Mesendoderm (in vitro differentiated cells): ENCODE measurements around the gene IL16.
"Not testable (repeated sequence)": the region's sequence is repeated elsewhere in the genome, so short reads cannot be mapped to it uniquely, and the experiment has no call there.

ENCODE experiments used
- DNase-seq: peaks from one replicate; pipeline ENCODE4 v3.0.0; 2013
- H2AK5ac ChIP-seq: 2 replicates; pipeline ENCODE4 v1.6.1; 2013; ENCODE audit warnings: low read length, inconsistent platforms
- H2BK120ac ChIP-seq: 2 replicates; pipeline ENCODE4 v1.6.1; 2013; ENCODE audit warnings: low read depth, mild to moderate bottlenecking, low read length, moderate library complexity, mixed read lengths
- H2BK15ac ChIP-seq: replicated peaks from 2 replicates; pipeline ENCODE4 v1.6.1; 2013; ENCODE audit warnings: low read depth, mild to moderate bottlenecking, moderate library complexity
- H2BK5ac ChIP-seq: 2 replicates; pipeline ENCODE4 v1.6.1; 2013; ENCODE audit warnings: low read length, inconsistent platforms
- H3K18ac ChIP-seq: 2 replicates; pipeline ENCODE4 v1.6.1; 2013; ENCODE audit warnings: mild to moderate bottlenecking, low read length, mixed read lengths
- H3K23ac ChIP-seq: one replicate; pipeline ENCODE4 v1.6.1; 2013; ENCODE audit warnings: low read length
- H3K27ac ChIP-seq: 2 replicates; pipeline ENCODE4 v1.5.1; 2013; ENCODE audit warnings: low read depth, mild to moderate bottlenecking, inconsistent platforms, low read length, moderate library complexity
- H3K27me3 ChIP-seq: 2 replicates; pipeline ENCODE4 v1.6.1; 2013; ENCODE audit warnings: low read length, control low read depth, mild to moderate bottlenecking, inconsistent platforms; ENCODE audit not compliant: insufficient read depth, poor library complexity
- H3K36me3 ChIP-seq: 2 replicates; pipeline ENCODE4 v1.6.1; 2013; ENCODE audit warnings: low read length, inconsistent platforms; ENCODE audit not compliant: control insufficient read depth, insufficient read depth
- H3K4ac ChIP-seq: one replicate; pipeline ENCODE4 v1.6.1; 2013; ENCODE audit warnings: low read depth, mild to moderate bottlenecking, low read length, moderate library complexity
- H3K4me1 ChIP-seq: 2 replicates; pipeline ENCODE4 v1.6.1; 2013; ENCODE audit warnings: low read depth, low read length, inconsistent platforms; ENCODE audit not compliant: control insufficient read depth
- H3K4me2 ChIP-seq: 2 replicates; pipeline ENCODE4 v1.6.1; 2013; ENCODE audit warnings: low read length
- H3K4me3 ChIP-seq: 2 replicates; pipeline ENCODE4 v1.5.1; 2013; ENCODE audit warnings: mild to moderate bottlenecking, low read length
- H3K56ac ChIP-seq: one replicate; pipeline ENCODE4 v1.6.1; 2013; ENCODE audit warnings: low read length
- H3K79me1 ChIP-seq: 2 replicates; pipeline ENCODE4 v1.6.1; 2013; ENCODE audit warnings: low read length, inconsistent platforms
- H3K79me2 ChIP-seq: 2 replicates; pipeline ENCODE4 v1.6.1; 2013; ENCODE audit warnings: mild to moderate bottlenecking, low read length; ENCODE audit not compliant: control insufficient read depth, insufficient read depth
- H3K9ac ChIP-seq: 2 replicates; pipeline ENCODE4 v1.6.1; 2013; ENCODE audit warnings: low read length, inconsistent platforms
- H4K5ac ChIP-seq: one replicate; pipeline ENCODE4 v1.6.1; 2013; ENCODE audit warnings: low read length
- H4K8ac ChIP-seq: one replicate; pipeline ENCODE4 v1.6.1; 2013; ENCODE audit warnings: low read depth, mild to moderate bottlenecking, control low read depth, low read length, moderate library complexity
- WGBS: extraction: QIAGEN DNeasy Blood & Tissue Kit; methylation state at CpG from one replicate; pipeline ENCODE4 v1.1.7; 2013; ENCODE audit warnings: low lambda C conversion rate, missing lambda C conversion rate; ENCODE audit not compliant: insufficient coverage; ENCODE audit errors: extremely low coverage; 5-methylcytosine and 5-hydroxymethylcytosine counted together

IL16 gene

DNA sequence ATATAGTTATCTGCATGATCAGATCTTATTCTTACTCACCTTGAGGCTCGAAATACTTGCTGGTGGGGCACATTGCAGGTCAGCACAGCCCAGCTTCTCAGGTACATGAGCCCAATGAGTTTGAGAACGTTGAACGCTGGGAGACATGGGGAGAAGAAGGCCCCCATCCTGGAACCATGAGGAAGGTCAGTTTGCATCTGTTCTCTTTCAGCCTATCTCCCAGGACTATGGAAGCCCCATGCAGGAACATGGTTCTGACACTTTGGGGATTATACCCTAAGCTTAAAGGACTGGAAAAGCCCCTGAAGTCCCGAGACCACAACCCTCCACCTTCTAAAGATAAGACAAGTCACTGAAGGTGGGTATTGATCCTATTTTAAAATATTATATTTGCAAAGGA lies 144.7 kb downstream of the IL16 start:
- H3K4me3 ChIP-seq: no peak overlapping the region
- no peaks in the 10 kb centered on the region for H3K36me3 ChIP-seq
- no peak overlapping the region for H3K23ac ChIP-seq
- no peaks in the 10 kb centered on the region for H3K79me2 ChIP-seq
- no peak overlapping the region for H4K8ac ChIP-seq
- H3K79me1 ChIP-seq: no peaks in the 10 kb centered on the region
- H2BK15ac ChIP-seq: no peak overlapping the region
- H4K5ac ChIP-seq: no peak overlapping the region
- no peak overlapping the region for H3K56ac ChIP-seq
- no peak overlapping the region for H2BK120ac ChIP-seq
- H3K18ac ChIP-seq: no peak overlapping the region
- H3K4ac ChIP-seq: no peak overlapping the region
- no peaks in the 10 kb centered on the region for H3K27me3 ChIP-seq
- no peak overlapping the region for H3K27ac ChIP-seq
- H2AK5ac ChIP-seq: no peak overlapping the region
- no peak for DNase-seq
- no CpG with 5 or more reads among the region's 4 CpGs for WGBS
- H3K9ac ChIP-seq: no peak overlapping the region
- H3K4me2 ChIP-seq: no peak overlapping the region
- no peaks in the 10 kb centered on the region for H3K4me1 ChIP-seq
- H2BK5ac ChIP-seq: no peak overlapping the region

DNA sequence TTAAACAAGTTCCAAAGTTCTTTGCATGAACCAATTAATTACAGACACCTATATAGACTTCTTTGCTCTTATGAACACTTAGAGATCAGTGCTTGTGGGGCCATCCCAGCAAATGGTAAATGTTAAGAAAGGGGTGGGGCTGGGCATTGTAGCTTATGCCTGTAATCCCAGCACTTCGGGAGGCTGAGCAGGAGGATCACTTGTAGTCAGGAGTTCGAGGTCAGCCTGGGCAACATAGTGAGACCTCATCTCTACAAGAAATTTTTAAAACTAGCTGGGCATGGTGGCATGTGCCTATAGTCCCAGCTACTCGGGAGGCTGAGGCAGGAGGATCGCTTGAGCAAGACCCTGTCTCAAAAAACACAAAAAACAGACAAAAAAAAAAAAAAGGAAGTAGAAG lies 146.7 kb downstream of the IL16 start:
- no peak overlapping the region for H2BK5ac ChIP-seq

DNA sequence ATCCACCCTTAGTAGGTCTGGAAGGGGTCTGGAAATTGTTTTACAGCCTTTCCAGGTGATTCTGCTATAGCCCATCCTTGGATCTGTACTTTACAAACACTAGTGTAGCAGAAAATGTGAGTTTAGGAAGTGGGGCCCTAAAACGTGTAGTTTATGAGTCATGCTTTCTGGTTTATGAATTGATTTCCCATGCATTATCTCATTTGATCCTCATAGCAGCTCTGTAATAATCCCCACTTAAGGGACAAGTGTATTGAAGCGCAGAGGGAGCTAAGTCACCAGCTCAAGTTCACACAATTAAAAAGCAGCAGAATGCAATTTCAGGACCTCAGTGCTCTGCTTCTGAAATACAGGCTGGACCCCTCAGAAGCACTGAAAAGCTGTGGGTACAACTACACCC lies 149.9 kb downstream of the IL16 start:
- no peak overlapping the region for H3K56ac ChIP-seq
- no peak overlapping the region for H2BK15ac ChIP-seq
- H3K9ac ChIP-seq: no peak overlapping the region
- no peaks in the 10 kb centered on the region for H3K4me1 ChIP-seq
- H3K36me3 ChIP-seq: no peaks in the 10 kb centered on the region
- H2BK120ac ChIP-seq: no peak overlapping the region
- H4K8ac ChIP-seq: no peak overlapping the region
- H3K27ac ChIP-seq: no peak overlapping the region
- H3K79me1 ChIP-seq: no peaks in the 10 kb centered on the region
- DNase-seq: no peak
- H3K23ac ChIP-seq: no peak overlapping the region
- no peak overlapping the region for H2BK5ac ChIP-seq
- no peaks in the 10 kb centered on the region for H3K79me2 ChIP-seq
- no CpG with 5 or more reads among the region's 2 CpGs for WGBS
- no peak overlapping the region for H3K4me2 ChIP-seq
- no peak overlapping the region for H2AK5ac ChIP-seq
- no peak overlapping the region for H4K5ac ChIP-seq
- no peaks in the 10 kb centered on the region for H3K27me3 ChIP-seq
- no peak overlapping the region for H3K18ac ChIP-seq
- H3K4me3 ChIP-seq: no peak overlapping the region
- no peak overlapping the region for H3K4ac ChIP-seq

More for the DNA sequence above, 146.7 kb downstream of the IL16 start:
- Histone ChIP-seq H4K5ac (no peak overlapping the region), H3K27ac (no peak overlapping the region), H3K4me3 (no peak overlapping the region), H3K27me3 (no peaks in the 10 kb centered on the region), H3K79me1 (no peaks in the 10 kb centered on the region), H2BK15ac (no peak overlapping the region), H3K9ac (no peak overlapping the region), H3K4me1 (no peaks in the 10 kb centered on the region), H3K18ac (no peak overlapping the region), H3K23ac (no peak overlapping the region), H4K8ac (no peak overlapping the region), H2AK5ac (no peak overlapping the region), H3K36me3 (no peaks in the 10 kb centered on the region), H3K79me2 (no peaks in the 10 kb centered on the region), H3K4me2 (no peak overlapping the region), H2BK120ac (no peak overlapping the region), H3K4ac (no peak overlapping the region), H3K56ac (no peak overlapping the region)
- DNase-seq: no peak
- no CpG with 5 or more reads among the region's 4 CpGs for WGBS

DNA sequence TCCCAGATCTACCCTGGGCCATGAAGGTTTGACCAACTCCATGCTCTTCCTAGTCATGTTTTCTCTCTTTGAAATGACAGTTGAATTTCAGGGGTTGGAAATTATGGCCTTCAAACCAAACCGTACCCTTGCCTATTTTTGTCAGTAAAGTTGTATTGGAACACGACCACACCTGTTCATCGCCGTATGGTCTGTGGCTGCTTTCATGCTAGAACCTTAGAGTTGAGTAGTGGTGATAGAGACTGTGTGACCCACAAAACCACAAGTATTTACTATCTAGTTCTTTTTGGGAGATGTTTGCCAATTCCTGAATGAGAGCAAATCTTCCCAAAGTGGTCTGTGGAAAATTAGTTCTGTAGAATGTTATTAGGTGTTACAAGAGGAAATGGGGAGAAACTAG lies 151.2 kb downstream of the IL16 start:
- Histone ChIP-seq H3K4me3 (no peak overlapping the region), H3K4me1 (no peaks in the 10 kb centered on the region), H3K4ac (no peak overlapping the region), H4K5ac (no peak overlapping the region), H3K4me2 (no peak overlapping the region), H3K36me3 (no peaks in the 10 kb centered on the region), H3K79me2 (no peaks in the 10 kb centered on the region), H2BK5ac (no peak overlapping the region), H3K27ac (no peak overlapping the region), H3K23ac (no peak overlapping the region), H4K8ac (no peak overlapping the region), H2BK15ac (no peak overlapping the region), H2AK5ac (no peak overlapping the region), H3K79me1 (no peaks in the 10 kb centered on the region), H2BK120ac (no peak overlapping the region), H3K56ac (no peak overlapping the region), H3K27me3 (no peaks in the 10 kb centered on the region), H3K9ac (no peak overlapping the region), H3K18ac (no peak overlapping the region)
- no CpG with 5 or more reads among the region's 4 CpGs for WGBS
- DNase-seq: no peak

DNA sequence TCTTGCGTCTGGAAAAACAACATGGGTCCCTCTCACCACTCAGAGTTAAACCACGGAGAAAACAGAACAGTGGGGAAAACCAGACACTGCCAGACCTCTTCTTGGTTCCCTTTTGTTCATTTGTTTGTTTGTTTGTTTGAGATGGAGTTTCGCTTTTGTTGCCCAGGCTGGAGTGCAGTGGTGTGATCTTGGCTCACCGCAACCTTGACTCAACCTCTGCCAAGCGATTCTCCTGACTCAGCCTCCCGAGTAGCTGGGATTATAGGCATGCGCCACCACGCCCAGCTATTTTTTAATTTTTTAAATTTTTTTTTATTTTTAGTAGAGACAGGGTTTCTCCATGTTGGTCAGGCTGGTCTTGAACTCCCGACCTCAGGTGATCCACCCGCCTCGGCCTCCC lies 152.0 kb downstream of the IL16 start:
- not testable (repeated sequence) for H2BK15ac ChIP-seq, H4K5ac ChIP-seq, H3K36me3 ChIP-seq, H3K18ac ChIP-seq, H2BK5ac ChIP-seq, H3K79me2 ChIP-seq, H3K4ac ChIP-seq, H3K4me3 ChIP-seq, H3K9ac ChIP-seq, H3K79me1 ChIP-seq, H3K23ac ChIP-seq, H3K27me3 ChIP-seq, H4K8ac ChIP-seq, H3K27ac ChIP-seq, H3K4me2 ChIP-seq, H2BK120ac ChIP-seq, H3K4me1 ChIP-seq, DNase-seq, H2AK5ac ChIP-seq, H3K56ac ChIP-seq
- no CpG with 5 or more reads among the region's 11 CpGs for WGBS

DNA sequence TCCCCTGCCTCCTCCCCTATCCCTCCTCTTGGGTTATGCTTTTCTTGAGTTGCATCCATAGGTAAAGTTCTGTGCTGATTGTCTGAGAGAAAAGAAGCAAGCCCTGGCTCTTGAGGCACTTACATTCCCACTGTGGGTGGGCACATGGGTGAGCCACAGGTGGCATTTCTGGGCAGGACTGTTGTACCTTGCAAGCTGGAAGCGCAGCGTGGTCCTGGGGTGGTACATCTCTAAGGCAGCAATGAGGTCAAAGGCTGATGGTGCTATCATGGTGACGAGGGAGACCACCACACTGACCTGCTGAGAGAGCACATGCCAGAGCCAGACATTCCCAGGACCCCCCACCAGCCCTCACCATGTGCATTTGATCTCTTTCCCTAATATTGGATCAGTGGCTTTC lies 152.6 kb downstream of the IL16 start:
- Histone ChIP-seq H2BK5ac (no peak overlapping the region), H3K27me3 (no peaks in the 10 kb centered on the region), H3K27ac (no peak overlapping the region), H2BK120ac (no peak overlapping the region), H3K4me1 (no peaks in the 10 kb centered on the region), H3K9ac (no peak overlapping the region), H3K79me1 (no peaks in the 10 kb centered on the region), H4K5ac (no peak overlapping the region), H3K56ac (no peak overlapping the region), H3K23ac (no peak overlapping the region), H3K18ac (no peak overlapping the region), H2AK5ac (no peak overlapping the region), H3K36me3 (no peaks in the 10 kb centered on the region), H2BK15ac (no peak overlapping the region), H3K79me2 (no peaks in the 10 kb centered on the region), H3K4ac (no peak overlapping the region), H4K8ac (no peak overlapping the region), H3K4me3 (no peak overlapping the region), H3K4me2 (no peak overlapping the region)
- no peak for DNase-seq
- no CpG with 5 or more reads among the region's 3 CpGs for WGBS
